ENCODE measurements around the gene ZNF256. TPM values are rescaled to one million over a fixed set of nuclear protein-coding genes. Genes with fewer than 3 reads are reported as not detected.
"Not testable (repeated sequence)": the region's sequence is repeated elsewhere in the genome, so short reads cannot be mapped to it uniquely, and the experiment has no call there.

ZNF256 gene
- total RNA-seq, 2 donors from 2014 or later: 3.0 to 3.5 TPM

DNA sequence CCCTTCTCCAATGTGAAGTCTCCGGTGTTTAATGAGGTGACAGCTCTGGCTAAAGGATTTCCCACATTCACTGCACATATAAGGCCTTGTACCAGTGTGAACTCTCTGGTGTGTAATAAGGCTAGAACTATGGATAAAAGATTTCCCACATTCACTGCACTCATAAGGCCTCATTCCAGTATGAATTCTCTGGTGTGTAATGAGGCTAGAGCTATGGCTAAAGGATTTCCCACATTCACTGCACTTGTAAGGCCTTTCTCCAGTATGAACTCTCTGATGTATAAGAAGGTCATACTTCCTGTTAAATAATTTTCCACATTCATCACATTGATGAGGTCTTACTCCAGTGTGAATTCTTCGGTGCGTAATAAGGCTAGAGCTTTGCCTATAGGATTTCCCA is 5.9 kb downstream of the ZNF256 start:
- no peaks in the 10 kb centered on the region for H3K27me3 ChIP-seq
- no peaks in the 10 kb centered on the region for H3K9me3 ChIP-seq
- intact Hi-C loops (cut with DNase I): no loop called here
- DNase-seq: no peak
- no peaks in the 10 kb centered on the region for H3K4me1 ChIP-seq
- no peak overlapping the region for H3K27ac ChIP-seq
- TF ChIP-seq, protein P1, sequence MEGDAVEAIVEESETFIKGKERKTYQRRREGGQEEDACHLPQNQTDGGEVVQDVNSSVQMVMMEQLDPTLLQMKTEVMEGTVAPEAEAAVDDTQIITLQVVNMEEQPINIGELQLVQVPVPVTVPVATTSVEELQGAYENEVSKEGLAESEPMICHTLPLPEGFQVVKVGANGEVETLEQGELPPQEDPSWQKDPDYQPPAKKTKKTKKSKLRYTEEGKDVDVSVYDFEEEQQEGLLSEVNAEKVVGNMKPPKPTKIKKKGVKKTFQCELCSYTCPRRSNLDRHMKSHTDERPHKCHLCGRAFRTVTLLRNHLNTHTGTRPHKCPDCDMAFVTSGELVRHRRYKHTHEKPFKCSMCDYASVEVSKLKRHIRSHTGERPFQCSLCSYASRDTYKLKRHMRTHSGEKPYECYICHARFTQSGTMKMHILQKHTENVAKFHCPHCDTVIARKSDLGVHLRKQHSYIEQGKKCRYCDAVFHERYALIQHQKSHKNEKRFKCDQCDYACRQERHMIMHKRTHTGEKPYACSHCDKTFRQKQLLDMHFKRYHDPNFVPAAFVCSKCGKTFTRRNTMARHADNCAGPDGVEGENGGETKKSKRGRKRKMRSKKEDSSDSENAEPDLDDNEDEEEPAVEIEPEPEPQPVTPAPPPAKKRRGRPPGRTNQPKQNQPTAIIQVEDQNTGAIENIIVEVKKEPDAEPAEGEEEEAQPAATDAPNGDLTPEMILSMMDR (IDR thresholded peaks at IDR 0.05): no peak
- no peak overlapping the region for H3K4me3 ChIP-seq
- no peak overlapping the region for H3K9ac ChIP-seq (ENCODE audit: low read depth in 2 of 2, low read length in 2 of 2)
- peaks cover 9% of the 10 kb centered on the region for H3K36me3 ChIP-seq

DNA sequence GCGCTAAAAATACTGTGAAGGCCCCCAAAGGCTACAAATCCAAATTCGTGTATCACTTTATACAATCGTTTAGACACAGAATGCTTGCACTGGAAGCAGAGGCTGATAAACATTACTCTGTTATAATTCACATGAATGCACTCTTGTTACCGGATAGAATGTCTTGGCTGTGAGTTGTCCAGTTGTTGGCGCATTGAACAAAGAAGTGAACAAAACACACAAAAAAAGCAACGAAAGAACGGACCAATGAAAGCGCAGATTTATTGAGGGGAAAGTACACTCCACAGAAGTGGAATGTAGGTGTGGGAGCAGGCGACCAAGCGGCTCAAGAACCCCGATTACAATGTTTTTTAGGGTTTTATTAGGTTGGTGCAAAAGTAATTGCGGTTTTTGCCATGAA is 11.8 kb downstream of the ZNF256 start:
- Histone ChIP-seq H3K27me3 (no peaks in the 10 kb centered on the region), H3K4me3 (no peak overlapping the region), H3K9ac (ENCODE audit: low read depth in 2 of 2, low read length in 2 of 2) (no peak overlapping the region), H3K4me1 (no peaks in the 10 kb centered on the region), H3K27ac (no peak overlapping the region), H3K36me3 (no peaks in the 10 kb centered on the region), H3K9me3 (no peaks in the 10 kb centered on the region)
- intact Hi-C loops (cut with DNase I): no loop called here
- no peak for DNase-seq
- TF ChIP-seq, protein P1 (IDR thresholded peaks at IDR 0.05): no peak

DNA sequence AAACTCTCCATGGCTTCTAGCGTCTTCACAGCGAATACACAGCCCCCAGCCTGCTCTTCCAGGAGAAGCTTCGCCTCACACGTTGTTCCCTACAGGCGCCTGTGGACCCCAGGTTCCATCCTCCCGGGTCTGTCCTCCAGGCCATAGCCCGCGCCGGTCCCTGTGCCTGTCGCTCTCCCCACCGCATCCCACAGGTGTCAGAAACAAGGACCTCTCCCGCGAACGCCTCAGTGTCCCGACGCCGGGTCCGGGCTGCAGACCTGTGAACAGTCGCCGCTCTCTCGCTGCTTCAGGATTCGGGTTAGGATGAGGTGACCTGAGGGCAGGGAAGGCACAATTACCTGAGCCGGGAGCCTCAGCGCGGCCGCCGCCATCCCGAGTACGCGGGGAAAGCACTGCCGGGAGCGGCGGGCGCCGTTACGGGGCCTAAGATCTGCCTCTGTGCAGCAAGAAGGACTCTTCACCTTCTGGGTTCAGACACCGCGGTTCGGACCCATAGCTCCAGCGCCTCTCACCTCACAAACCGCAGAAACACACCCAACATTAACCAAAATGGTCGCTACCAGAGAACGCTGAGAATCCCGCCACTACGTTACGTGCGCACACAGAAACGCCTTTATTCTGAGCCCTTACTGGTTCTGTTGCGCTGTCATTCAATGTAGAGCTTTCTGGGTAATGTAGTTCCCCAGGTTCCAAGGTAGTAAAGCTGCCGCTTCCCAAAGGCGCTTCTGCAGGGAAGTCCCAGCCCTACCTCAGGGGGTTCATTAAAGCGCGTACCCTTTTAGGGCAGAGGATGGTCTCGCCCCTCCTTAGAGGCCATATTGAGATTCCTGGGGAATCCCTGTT is 12.5 kb downstream of the ZNF256 start, which contains the start of gene ZNF418:
Gene ZNF418, minus strand, starts transcription at position 583 of the 846 bp plus-strand sequence. CDS start 1,580 bp downstream, outside the sequence.
- Histone ChIP-seq H3K9ac (ENCODE audit: low read depth in 2 of 2, low read length in 2 of 2) (peak within 1 kb of the TSS in 1 of 2 donors; percentile 33), H3K27ac (no peak within 1 kb of the TSS), H3K9me3 (no peaks in the 10 kb centered on the region), H3K36me3 (no peaks in the 10 kb centered on the region), H3K4me1 (no peaks in the 10 kb centered on the region), H3K4me3 (peak within 1 kb of the TSS; percentile 45), H3K27me3 (no peaks in the 10 kb centered on the region)
- peak; percentile 67 for DNase-seq
- TF ChIP-seq, protein P1 (IDR thresholded peaks at IDR 0.05): no peak
- intact Hi-C loops (cut with DNase I): no loop called here

DNA sequence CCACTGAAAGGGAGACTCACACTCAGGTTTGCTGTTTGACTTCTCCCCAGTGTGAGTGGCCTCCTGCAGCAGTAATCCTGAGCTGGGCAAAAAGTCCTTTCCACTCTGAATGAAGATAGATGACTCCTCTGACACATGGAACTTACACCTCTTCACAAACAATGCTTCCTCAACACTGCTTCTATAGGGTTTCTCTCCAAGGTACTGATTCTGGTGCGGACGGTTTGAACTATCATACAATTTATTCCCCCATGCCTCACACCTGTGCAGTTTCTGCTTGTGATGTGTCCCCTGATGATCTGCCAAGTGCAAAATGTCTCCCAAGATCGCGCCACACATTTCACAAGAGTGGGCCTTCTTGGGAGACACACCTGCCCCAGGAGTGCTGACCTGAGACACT is 19.9 kb downstream of the ZNF256 start:
- Histone ChIP-seq H3K9ac (ENCODE audit: low read depth in 2 of 2, low read length in 2 of 2) (no peak overlapping the region), H3K36me3 (no peaks in the 10 kb centered on the region), H3K4me1 (no peaks in the 10 kb centered on the region), H3K9me3 (no peaks in the 10 kb centered on the region), H3K27ac (no peak overlapping the region), H3K4me3 (no peak overlapping the region), H3K27me3 (no peaks in the 10 kb centered on the region)
- no peak for DNase-seq
- TF ChIP-seq, protein P1 (IDR thresholded peaks at IDR 0.05): no peak
- intact Hi-C loops (cut with DNase I): no loop called here

DNA sequence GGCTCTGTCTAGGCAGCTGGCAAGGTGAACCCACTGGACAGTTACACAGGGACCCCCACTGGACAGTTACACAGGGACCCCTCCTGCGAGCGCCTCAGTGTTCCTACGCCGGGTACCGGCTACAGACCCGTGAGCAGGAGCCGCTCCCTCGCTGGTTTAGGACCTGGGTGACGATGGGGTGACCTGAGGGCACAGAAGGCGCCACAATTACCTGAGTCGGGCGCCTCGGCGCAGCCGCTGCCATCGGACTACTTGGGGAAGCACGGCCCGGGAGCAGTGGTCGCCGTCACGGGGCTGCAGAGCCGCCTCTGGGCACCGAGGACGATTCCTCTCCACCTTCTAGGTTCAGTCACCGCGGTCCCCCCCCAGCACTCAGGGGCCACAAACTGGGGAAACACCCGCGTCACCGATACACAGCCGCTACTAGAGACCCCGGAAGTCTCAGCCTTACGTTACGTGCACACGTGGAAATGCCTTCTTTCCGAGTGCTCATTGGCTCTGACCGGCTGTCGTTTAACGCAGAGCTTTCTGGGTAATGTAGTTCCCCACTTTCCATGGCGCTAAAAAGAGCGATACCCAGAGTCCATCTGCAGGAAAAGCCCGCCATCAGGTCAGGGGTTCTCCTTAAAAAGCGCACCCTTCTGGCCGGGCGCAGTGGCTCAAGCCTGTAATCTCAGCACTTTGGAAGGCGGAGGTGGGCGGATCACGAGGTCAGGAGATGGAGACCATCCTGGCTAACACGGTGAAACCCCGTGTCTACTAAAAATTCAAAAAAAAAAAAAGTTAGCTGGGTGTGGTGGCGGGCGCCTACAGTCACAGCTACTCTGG is 31.1 kb downstream of the ZNF256 start, which contains the start of gene ZNF417:
Gene ZNF417, minus strand, starts transcription at position 425 of the 828 bp plus-strand sequence. Its CDS starts 181 bp downstream, at position 244.
- not testable (repeated sequence) for H3K36me3 ChIP-seq

More for the DNA sequence above, 31.1 kb downstream of the ZNF256 start, which contains the start of gene ZNF417:
- H3K27me3 ChIP-seq; intact Hi-C loops (cut with DNase I); H3K9me3 ChIP-seq; H3K4me1 ChIP-seq: not testable (repeated sequence)
- peak within 1 kb of the TSS; percentile 74 to 76 for H3K9ac ChIP-seq (ENCODE audit: low read depth in 2 of 2, low read length in 2 of 2)
- peak; percentile 91 for DNase-seq
- H3K27ac ChIP-seq: peak within 1 kb of the TSS; percentile 53
- H3K4me3 ChIP-seq: peak within 1 kb of the TSS; percentile 97
